Activated CD8-positive, alpha-beta memory T cell treated with anti-CD3 and anti-CD28 coated beads for 1 hour (primary cell): ENCODE data around the gene IQCE.

Experiments
- DNase-seq, 2 donors: peaks; one replicate each; pipeline ENCODE4 v3.0.0-alpha.2; 2020; ENCODE audit warnings: low read depth in 1 of 2; ENCODE audit errors: extremely low read depth in 1 of 2

IQCE gene

DNA sequence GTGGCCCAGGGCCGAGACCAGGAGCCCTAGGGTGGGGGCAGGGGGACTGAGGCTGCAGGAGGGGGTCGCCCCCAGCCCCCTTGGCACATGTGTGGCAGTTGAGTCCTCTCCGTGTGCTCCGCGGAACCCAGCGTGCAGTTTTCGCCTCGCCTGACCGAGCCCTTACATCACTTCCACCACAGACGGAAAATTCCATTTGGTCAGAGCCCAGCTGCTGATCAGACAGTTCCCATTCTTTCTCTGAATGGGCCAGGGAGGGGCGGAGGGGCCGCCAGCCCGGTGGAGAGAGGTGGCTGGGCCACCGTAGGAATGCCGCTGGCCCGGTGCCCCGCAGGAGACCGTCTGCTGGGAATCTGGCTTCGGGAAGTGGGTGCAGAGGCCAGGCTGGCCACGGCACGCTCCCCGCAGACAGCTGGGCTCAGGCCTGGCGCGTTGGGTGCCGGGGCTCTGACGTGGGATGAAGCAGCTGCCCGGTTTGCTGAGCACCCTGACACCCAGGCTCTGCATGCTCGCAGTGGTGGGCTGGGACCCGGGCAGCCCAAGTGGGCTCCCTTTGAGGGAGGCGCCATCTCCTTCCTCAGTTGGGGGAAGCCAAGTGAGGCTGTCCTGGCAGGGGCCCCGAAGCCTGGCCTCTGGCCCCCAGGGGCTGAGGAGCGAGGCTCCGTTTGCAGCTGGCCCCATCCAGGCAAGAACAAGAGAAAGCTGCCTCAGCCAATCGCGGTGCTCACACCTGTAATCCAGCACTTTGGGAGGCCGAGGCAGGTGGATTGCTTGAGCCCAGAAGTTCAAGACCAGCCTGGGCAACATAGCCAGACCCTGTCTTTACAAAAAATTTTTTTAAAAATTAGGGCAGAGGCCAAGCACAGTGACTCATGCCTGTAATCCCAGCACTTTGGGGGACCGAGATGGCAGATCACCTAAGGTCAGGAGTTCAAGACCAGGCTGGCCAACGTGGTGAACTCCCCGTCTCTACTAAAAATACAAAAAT is 82.9 kb downstream of the IQCE start:
- no peak for DNase-seq

DNA sequence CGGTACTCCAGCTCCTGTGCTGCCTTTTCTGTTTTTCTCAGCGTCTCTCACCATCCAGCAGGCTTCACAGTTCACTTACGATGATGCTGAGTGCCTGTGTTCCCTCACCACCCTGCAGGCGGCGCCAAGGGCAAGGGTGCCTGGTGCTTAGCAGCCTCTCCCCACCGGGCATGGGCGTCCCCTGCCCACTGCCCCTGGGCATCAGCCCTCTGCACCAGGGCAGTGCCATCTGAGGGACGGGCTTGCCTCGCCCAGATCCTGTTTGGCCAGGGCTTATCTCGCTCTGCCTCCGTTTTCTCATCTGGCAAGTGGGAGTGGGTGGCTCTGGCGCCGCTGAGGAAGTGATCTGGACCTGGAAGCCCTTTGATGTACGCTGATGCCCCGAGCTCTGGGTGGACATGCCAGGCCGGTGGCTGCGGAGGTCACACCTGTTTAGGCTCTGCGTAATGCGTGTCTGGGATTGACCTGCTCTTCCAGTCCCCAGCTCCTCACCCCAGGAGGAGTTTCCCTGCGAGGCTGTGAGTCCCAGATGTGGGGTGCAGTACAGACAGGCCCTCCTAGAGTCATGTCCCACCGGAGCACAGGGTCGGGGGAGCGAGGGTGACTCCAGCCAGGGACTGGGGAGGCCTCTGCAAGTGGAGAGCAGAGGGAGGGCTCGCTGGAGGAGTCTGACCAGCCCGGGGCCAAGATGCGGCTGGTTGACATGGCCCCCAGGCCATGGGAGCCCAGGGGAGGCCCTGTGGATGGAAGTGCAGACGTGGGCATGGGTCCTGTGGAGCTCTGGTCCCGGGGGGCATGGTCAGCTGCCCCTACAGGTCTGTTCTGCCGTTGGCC is 84.8 kb downstream of the IQCE start:
- no peak for DNase-seq

DNA sequence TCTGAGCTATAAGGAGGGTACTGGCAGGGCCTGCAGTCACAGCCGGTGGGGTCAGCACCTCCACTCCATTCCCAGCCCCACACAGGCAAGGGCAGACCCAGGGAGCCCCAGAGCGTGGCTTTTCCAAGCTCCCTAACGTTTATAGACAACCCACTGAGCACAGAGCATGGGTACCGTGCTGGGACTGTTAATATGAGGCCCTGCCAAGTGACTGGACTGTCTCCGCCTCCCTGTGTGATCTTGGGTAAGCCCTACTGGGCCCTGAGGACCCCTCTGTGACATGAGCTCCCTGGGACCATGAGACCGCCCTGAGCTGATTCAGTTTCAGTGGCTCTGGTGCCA is 85.4 kb downstream of the IQCE start:
- DNase-seq = no peak

DNA sequence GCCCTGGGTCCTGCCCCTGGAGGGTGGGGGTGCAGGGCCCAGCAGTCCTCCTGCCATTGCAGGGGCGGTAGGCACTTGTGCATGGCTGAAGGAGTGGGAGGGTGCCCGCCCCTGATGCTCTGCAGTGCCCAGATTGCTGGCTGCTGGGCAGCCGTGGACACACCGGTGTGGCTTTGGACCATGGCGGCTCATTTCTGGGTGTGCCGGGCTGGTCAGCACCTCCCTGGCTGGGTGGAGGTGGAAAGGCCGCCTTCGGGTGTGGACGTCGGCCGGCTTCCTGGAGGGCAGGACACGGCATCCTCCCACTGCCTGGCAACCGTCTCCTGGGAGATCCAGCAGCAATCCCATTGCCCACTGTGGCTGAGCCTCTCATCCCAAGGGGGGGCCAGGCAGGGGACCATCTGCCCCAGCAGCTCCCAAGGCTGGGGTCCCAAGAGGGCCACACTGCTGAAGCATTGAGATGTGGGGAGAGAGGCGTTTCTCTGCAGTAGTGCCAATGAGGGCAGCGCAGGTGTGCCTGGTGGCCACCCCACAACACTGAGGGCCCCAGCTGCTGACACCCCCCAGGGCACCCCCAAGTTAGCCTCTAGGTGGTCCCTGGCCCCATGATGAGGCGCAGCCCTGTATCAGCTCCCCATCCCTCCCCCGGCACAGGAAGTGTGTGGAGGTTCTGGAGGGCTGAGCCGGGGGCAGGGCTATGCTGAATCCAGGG is 85.9 kb downstream of the IQCE start:
- DNase-seq = no peak

DNA sequence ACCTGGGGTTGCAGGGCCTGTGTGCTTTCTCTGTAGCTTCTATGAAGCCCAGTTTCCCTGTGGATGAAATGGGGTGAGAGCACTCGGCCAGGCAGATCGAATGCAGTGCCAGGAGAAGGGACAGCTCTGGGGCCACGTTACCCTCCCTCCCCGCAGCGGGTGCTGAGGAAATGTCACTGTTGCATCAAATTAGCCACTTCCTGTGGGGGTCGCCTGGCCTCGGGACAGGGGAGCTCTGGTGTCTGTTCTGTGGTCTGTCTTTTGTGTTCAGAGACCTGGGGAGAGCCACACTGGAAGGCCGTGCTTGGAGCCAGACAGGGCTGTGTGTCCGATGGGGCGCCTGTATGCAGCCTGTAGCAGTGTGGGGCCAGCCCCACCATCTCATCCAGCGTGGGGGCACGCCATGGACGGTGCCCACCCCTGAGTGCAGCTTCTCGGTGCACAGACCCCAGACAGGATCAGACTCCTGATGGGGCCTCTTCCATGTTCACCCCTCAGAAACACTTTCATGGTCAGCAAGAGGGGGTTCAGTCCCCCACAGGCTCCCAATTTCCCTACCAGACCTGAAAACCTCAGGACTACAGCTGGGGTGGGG is 86.6 kb downstream of the IQCE start:
- no peak for DNase-seq

DNA sequence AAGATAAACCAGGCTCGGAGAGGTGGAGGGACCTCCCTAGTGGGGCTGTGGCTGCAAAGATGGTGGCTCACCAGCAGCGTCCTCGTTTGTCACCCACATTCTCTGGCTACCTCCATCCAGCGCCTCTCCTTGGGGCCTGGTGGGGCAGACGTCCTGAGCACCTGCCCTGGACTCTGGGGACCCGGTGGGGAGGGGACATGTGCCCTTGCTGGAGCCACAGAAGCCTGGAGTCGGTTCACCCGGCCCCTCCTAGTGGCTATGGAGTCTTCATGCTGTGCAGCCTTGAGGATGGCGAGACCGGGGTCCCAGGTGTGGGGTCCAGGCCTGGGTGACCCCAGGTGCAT is 87.5 kb downstream of the IQCE start:
- no peak for DNase-seq

DNA sequence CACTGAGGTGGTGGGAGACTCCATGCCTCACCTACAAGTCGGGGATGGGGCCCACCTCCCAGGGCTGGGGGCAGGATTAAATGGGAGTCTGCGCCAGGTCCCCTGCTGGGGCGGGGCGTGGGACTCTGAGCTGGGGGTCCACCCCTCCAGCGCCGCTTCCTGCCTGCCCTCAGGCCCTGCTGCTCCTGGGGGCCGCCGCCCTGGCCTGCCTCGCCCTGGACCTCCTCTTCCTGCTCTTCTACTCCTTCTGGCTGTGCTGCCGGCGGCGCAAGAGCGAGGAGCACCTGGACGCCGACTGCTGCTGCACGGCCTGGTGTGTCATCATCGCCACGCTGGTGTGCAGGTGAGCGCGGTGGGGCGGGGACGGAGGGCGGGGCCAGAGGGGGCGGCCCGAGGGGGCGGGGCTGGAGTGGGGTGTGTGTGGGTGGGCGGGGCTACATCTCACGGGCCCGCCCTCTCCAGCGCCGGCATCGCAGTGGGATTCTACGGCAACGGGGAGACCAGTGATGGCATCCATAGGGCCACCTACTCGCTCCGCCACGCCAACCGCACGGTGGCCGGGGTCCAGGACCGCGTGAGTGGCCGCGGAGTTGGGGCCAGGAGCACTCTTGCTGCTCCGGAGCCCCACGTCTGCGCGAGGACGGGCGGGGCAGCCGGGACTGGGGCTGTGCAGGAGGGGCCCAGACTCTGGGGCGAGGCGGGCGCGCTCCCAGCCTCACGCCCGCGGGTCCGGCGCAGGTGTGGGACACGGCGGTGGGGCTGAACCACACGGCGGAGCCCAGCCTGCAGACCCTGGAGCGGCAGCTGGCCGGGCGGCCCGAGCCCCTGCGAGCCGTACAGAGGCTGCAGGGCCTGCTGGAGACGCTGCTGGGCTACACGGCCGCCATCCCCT is 88.1 kb downstream of the IQCE start:
- no peak for DNase-seq

DNA sequence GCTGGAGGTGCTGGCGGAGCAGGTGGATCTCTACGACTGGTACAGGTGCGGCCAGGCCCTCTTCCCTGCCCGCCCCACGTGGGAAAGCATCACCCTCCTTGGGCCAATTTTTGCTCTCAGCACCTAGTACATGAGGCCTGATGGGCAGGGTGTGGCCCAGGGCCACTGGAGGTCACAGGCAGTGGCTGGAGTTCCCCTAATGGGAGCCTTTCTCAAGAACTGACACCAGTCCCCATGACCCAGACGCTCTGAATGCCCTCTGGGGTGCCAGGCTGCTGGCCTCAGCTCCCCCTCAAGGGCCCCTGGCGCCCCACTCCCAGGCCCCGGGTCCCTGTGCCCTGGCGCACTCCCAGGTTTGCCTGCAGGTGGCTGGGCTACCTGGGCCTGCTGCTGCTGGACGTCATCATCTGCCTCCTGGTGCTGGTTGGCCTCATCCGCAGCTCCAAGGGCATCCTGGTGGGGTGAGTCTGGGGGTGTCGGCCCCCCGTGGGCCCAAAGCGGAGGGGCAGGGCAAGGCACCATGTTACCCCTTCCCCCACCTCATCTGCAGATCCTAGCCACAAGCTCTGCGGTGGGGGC is 88.9 kb downstream of the IQCE start:
- DNase-seq = no peak

DNA sequence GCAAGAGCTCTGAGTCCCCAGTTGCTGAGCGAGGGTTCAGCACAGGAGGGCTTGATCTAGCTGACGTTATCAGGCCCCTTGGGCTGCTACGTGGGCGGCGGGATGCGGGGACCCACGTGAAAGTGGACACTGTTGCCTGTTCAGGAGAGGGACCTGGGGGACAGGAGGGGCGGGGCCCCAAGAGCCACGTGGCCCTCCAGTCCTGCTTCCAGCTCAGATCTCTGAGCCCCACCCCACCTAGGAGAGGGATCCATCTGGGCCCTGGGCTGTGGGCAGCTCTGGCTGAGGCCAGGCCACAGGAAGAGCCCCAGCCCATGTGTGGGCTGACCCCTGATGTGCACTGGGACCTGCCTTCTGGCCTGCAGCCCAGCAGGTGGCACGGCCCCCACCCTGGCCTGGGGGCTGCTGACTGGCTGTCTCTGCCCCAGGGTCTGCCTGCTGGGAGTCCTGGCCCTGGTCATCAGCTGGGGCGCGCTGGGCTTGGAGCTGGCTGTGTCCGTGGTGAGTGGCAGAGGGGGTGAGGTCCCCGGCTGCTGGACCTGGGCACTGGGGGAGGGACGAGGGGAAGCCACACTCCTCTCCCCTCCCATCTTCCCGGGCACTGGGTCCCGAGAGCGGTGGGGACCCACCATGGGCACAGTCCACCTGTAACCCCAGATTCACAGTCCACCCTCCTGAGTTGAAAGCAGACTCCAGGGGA is 90.5 kb downstream of the IQCE start:
- DNase-seq = no peak

DNA sequence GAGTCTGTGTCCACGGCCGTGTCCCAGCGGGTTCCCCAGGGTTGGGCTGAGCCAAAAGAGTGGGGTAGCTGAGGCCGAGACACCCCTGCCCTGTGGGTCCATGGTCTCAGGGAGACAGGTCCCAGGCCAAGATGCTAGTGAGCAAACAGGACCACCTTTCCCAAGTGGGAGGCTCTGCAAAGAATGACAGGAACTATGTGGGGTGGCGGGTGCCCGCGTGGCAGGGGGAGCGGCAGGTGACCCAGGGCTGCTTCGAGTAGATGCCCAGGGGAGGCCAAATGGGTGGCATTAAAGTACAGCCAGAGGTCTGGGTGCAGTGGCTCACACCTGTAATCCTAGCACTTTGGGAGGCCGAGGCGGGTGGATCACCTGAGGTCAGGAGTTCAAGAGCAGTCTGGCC is 91.2 kb downstream of the IQCE start:
- no peak for DNase-seq

DNA sequence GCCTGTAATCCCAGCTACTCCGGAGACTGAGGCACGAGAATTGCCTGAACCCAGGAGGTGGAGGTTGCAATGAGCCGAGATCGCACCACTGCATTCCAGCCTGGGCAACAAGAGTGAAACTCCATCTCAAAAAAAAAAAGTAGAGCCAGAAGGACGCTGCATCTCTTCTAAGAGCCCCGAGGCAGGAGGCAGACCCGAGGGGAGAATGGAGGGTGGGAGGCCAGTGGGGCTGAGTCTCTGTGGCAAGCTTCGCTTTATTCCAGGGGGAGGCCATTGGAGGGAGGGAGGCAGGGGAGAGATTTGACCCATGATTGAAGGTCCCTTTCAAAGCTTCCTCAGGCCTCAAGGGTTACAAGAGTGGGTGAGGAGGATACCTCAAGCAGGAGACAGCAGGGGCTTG is 91.7 kb downstream of the IQCE start:
- DNase-seq = no peak

DNA sequence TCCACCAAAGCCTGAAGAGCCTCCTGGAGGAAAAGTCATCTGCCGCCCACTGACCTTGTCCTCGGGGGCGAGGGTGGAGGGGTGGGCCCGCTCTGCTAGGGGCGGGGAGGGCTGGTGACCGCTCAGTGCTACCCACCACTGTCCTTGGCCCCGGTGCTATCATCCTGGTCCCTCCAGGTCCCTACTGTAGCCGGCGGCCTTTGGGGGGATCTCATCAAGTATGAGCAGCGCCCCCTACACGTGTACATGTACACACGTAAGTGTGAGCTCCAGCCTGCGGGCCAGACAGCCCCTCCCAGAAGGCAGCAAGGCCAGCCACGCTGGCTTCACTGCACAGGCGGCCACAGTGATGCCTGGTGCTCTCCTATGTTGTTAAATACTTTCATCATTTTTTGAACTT is 92.6 kb downstream of the IQCE start:
- DNase-seq = no peak

DNA sequence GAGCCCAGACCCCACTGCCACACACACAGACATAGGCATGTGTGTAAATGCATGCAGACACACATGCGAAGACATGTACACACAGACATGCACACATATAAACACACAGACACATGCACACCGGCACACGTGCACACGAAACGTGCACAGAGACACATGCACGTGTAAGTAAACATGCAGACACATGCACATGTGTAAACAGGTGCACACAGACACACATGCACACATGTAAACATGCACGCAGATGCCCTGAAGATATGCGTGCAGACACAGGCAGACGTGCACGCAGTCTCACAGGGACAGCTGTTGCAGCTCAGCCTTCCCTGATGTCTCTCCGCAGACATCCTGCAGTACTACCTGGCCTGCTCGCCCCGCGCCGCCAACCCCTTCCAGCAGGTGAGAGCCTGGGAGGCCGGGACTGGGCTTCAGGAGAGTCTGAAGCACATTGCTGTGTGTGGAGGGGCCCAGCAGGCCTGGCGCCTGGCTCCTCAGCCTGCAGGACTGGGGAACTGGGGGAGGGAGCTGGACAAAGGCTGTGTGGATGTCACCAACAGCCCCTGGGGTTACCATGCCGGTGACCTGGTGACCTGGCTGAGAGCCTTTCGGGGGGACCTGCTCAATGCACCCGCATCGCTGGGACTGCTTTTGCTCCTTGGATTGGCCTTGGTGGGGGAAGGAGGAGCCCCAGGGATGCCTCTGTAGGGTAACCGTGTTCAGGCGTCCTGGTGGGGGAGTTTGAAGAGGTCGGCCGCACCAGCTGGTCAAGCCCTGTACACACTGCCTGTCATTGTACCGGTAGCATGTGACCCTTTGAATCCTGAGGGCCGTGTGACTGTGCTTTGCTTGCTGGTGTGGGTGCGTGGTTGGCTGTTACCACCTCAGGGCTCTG is 93.3 kb downstream of the IQCE start:
- DNase-seq = no peak

DNA sequence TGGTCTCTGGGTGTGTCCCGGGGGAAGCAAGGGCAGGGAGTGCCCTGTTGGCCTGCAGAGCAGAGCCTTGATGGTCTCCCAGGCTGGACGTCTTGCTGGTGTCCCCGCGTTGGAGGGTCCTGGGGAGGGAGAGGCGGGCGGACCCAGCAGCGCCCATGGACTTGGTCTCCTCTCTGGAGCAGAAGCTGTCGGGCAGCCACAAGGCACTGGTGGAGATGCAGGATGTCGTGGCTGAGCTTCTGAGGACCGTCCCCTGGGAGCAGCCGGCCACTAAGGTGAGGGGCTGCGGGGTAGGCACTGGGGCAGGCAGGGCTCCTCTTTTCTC is 93.9 kb downstream of the IQCE start:
- DNase-seq = no peak

DNA sequence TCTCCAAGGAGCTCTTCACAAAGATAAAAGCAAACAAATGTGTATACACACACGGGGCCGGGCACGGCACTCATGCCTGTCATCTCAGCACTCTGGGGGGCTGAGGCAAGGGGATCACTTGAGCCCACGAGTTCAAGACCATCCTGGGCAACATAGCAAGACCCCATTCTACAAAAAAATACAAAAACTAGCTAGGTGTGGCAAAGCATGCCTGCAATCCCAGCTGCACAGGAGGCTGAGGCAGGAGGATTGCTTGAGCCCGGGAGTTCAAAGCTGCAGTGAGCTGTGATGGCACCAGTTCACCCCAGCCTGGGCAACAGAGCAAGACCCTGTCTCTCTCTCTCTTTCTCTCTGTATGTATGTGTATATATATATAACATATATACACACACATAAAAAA is 95.3 kb downstream of the IQCE start:
- DNase-seq = no peak

DNA sequence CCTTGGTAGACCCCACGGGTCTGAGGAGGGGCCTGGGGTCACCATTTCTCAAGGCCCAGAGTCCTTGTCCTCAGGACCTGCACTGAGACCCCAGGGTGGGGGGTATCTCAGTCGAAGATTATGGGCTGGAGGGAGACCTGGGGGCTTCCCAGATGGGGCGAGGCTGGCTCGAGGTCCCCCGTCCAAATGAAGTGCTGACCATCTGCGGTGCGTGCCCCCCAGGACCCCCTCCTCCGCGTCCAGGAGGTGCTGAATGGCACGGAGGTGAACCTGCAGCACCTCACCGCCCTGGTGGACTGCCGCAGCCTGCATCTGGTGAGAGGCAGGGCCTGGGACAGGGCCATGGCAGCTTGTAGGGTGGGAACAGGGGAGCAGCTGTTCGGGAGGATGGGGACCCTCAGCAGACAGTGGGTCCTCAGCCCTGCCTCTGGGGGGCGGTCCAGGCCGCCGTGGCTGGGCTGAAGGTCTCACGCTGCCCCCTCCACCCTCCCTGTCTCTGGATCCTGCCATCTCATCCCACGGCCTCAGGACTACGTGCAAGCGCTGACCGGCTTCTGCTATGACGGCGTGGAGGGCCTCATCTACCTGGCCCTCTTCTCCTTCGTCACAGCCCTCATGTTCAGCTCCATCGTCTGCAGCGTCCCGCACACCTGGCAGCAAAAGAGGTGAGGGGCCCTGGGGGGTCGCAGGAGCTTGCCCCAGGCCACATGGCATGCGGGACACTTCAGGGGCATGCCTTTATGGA is 97.3 kb downstream of the IQCE start:
- no peak for DNase-seq

DNA sequence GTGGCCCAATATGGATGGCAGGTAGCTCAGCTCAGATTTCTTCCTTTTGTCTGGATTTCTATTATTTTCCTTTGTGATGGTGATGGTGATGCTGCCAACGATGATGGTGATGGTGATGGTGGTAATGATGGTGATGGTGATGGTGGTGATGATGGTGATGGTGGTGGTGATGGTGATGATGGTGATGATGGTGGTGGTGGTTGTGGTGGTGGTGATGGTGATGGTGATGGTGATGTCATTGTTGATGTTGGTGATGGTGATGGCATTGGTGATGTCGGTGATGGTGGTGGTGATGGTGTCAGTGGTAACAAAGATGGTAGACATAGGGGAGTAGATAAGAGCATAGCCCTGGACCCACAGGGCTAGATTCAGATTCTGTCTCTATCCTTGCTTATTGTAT is 98.4 kb downstream of the IQCE start:
- DNase-seq = no peak
